ENCODE data around the gene PTPN13.
A peak's percentile ranks its signal among the peaks of the same experiment; 100 is the strongest.
"Not testable (repeated sequence)": the region's sequence is repeated elsewhere in the genome, so short reads cannot be mapped to it uniquely, and the experiment has no call there.

The PTPN13 gene

GRCh38 chr4:86706923-86707597, 112.9 kb downstream of the PTPN13 start:
- no peaks in the 10 kb centered on the region for H3K36me3 ChIP-seq
- H3K4me2 ChIP-seq = no peak overlapping the region
- no peak overlapping the region for H3K4me3 ChIP-seq
- no peak overlapping the region for H3K9ac ChIP-seq
- no peak for TF ChIP-seq Cebpa-rat (IDR thresholded peaks at IDR 0.05)
- H3K27me3 ChIP-seq = no peaks in the 10 kb centered on the region
- no peaks in the 10 kb centered on the region for H3K4me1 ChIP-seq
- no peak overlapping the region for H3K27ac ChIP-seq
- no peaks in the 10 kb centered on the region for H4K20me1 ChIP-seq
- no peaks in the 10 kb centered on the region for H3K9me3 ChIP-seq (replicated peaks in 1 of 11)

DNA sequence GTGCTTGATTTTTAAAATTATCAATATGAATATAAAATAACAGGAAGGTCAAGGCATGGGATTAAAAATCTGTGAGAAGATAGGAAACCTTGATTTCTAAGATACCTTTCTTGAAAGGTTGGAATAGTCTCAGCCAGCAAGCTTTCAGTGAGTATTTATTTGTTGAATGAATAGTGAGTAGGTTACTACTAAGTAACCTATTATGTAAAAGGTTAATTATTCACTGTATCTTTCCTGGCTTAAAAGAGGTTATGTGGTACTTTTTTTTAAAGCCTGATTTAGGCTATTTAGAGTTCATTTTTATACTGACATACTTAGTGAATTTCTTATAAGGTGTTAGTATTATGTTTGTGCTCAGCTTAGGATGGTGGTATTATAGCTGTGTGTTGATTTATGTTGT, 123.5 kb downstream of the PTPN13 start:
- Histone ChIP-seq H3K27ac (no peak overlapping the region), H3K9me3 (replicated peaks in 1 of 11) (peaks cover 0 to 8% (median 4%) of the 10 kb centered on the region in 11 experiments; a peak in 8 of 22 replicates), H3K4me1 (peaks cover 0 to 9% (median 0%) of the 10 kb centered on the region in 10 experiments; a peak in 3 of 20 replicates), H3K4me3 (no peak overlapping the region), H3K36me3 (no peaks in the 10 kb centered on the region), H3K27me3 (no peaks in the 10 kb centered on the region), H3K9ac (no peak overlapping the region), H3K4me2 (no peak overlapping the region), H4K20me1 (no peaks in the 10 kb centered on the region; a peak in 1 of 22 replicates)
- no peak for TF ChIP-seq Cebpa-rat (IDR thresholded peaks at IDR 0.05)

DNA sequence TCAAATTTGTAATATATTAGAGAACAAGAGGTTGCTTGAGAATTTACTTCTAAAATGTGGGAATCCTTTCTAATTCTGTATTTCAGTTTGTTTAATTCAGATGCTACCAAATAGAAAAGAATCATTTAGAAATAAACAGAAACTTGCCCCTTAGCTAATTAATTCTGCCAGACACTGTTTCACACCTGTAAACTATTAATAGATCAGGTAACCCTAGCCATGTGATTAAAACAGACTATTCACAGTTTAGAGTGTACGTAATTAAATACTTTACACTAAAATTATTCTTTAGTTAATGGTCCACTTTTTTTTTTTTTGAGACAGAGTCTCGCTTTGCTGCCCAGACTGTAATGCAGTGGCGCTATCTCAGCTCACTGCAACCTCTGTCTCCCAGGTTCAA, 124.0 kb downstream of the PTPN13 start:
- no peak overlapping the region for H3K9ac ChIP-seq
- no peaks in the 10 kb centered on the region; a peak in 1 of 22 replicates for H4K20me1 ChIP-seq
- no peaks in the 10 kb centered on the region for H3K27me3 ChIP-seq
- H3K27ac ChIP-seq = no peak overlapping the region
- no peak overlapping the region for H3K4me3 ChIP-seq
- no peaks in the 10 kb centered on the region for H3K36me3 ChIP-seq
- peaks cover 0 to 8% (median 4%) of the 10 kb centered on the region in 11 experiments; a peak in 8 of 22 replicates for H3K9me3 ChIP-seq (replicated peaks in 1 of 11)
- no peak for TF ChIP-seq Cebpa-rat (IDR thresholded peaks at IDR 0.05)
- no peak overlapping the region for H3K4me2 ChIP-seq
- H3K4me1 ChIP-seq = peaks cover 0 to 9% (median 0%) of the 10 kb centered on the region in 10 experiments; a peak in 3 of 20 replicates

GRCh38 chr4:86719149-86719548, 125.0 kb downstream of the PTPN13 start:
- H3K4me3 ChIP-seq; H3K27me3 ChIP-seq; H3K27ac ChIP-seq; H3K9me3 ChIP-seq (replicated peaks in 1 of 11); H4K20me1 ChIP-seq; H3K9ac ChIP-seq; H3K4me2 ChIP-seq; H3K4me1 ChIP-seq; H3K36me3 ChIP-seq: not testable (repeated sequence)

DNA sequence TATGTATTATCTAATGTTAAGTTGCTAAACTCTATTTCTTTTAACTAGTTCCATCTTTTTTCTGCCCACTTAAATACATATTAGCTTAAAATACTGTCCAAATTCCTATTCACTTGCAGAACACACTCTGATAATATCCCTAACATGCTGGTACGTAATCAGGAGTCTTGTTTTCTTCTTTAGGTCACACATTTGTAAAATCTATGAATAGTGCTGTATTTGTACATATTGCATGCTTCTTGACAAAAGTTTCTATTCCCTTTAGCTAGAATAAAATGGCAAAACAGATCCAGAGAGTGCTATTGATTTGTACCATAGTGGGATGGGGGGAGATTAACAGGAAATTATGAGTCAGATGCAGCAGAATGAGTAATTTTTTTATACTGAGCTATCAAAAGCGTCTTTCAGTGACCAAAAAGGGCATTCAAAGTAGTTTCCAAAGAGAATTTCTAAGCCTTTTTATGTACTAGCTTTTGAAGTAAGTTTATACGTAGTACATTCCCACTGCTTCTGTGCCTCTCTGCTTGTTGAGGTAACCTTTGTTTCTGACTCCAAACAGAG, 126.5 kb downstream of the PTPN13 start:
- Histone ChIP-seq H3K9me3 (replicated peaks in 1 of 11) (peaks cover 0 to 8% (median 4%) of the 10 kb centered on the region in 11 experiments; a peak in 8 of 22 replicates), H3K27ac (no peak overlapping the region), H3K4me1 (peaks cover 0 to 9% (median 0%) of the 10 kb centered on the region in 10 experiments; a peak in 3 of 20 replicates), H3K9ac (no peak overlapping the region), H3K27me3 (no peaks in the 10 kb centered on the region), H3K4me3 (no peak overlapping the region), H3K4me2 (peak overlapping the region in 2 of 11 experiments; percentile 4 to 8; a peak in 1 of 22 replicates), H4K20me1 (no peaks in the 10 kb centered on the region), H3K36me3 (no peaks in the 10 kb centered on the region)
- TF ChIP-seq Cebpa-rat (IDR thresholded peaks at IDR 0.05) = no peak

GRCh38 chr4:86721412-86721811, 127.3 kb downstream of the PTPN13 start:
- Histone ChIP-seq H3K4me2 (no peak overlapping the region), H3K4me3 (no peak overlapping the region), H3K27ac (no peak overlapping the region), H3K9ac (no peak overlapping the region), H4K20me1 (no peaks in the 10 kb centered on the region), H3K36me3 (no peaks in the 10 kb centered on the region), H3K4me1 (peaks cover 0 to 9% (median 0%) of the 10 kb centered on the region in 10 experiments; a peak in 3 of 20 replicates), H3K27me3 (no peaks in the 10 kb centered on the region), H3K9me3 (replicated peaks in 1 of 11) (peaks cover 0 to 8% (median 4%) of the 10 kb centered on the region in 11 experiments; a peak in 8 of 22 replicates)
- no peak for TF ChIP-seq Cebpa-rat (IDR thresholded peaks at IDR 0.05)

GRCh38 chr4:86730310-86730709, 136.2 kb downstream of the PTPN13 start:
- TF ChIP-seq Cebpa-rat (IDR thresholded peaks at IDR 0.05) = no peak
- Histone ChIP-seq H3K9ac (no peak overlapping the region), H3K9me3 (replicated peaks in 1 of 11) (peaks cover 0 to 10% (median 5%) of the 10 kb centered on the region in 11 experiments; a peak in 7 of 22 replicates), H3K27ac (no peak overlapping the region), H3K4me3 (no peak overlapping the region), H3K27me3 (no peaks in the 10 kb centered on the region), H3K36me3 (0 out of 22 replicates have a peak, but pooled peaks cover 0 to 4% (median 0%) of the 10 kb centered on the region in 11 experiments), H3K4me2 (no peak overlapping the region), H4K20me1 (no peaks in the 10 kb centered on the region), H3K4me1 (no peaks in the 10 kb centered on the region)

DNA sequence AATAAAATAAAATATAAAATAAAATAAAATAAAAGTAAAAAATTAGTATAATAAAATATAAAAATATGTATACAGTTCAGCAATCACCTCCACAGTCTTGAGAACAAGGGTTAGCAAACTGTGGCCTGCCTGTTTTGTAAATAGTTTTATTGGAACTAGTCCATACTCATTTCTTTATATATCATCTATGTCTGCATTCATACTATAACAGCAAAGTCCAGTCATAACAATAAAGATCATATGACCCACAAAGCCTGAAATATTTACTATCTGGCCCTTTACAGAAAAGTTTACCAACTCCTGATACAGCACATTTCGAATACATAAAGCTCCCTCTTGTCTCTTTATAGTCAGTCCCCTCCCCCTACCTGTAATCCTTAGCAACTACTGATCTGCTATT, 143.1 kb downstream of the PTPN13 start:
- Histone ChIP-seq H3K36me3 (peaks cover 0 to 11% (median 3%) of the 10 kb centered on the region in 11 experiments; a peak in 4 of 22 replicates), H4K20me1 (no peaks in the 10 kb centered on the region), H3K4me2 (no peak overlapping the region), H3K27ac (no peak overlapping the region), H3K9ac (no peak overlapping the region), H3K4me1 (no peaks in the 10 kb centered on the region), H3K27me3 (no peaks in the 10 kb centered on the region), H3K4me3 (no peak overlapping the region), H3K9me3 (replicated peaks in 1 of 11) (peaks cover 15 to 30% (median 25%) of the 10 kb centered on the region in 11 experiments)
- no peak for TF ChIP-seq Cebpa-rat (IDR thresholded peaks at IDR 0.05)

DNA sequence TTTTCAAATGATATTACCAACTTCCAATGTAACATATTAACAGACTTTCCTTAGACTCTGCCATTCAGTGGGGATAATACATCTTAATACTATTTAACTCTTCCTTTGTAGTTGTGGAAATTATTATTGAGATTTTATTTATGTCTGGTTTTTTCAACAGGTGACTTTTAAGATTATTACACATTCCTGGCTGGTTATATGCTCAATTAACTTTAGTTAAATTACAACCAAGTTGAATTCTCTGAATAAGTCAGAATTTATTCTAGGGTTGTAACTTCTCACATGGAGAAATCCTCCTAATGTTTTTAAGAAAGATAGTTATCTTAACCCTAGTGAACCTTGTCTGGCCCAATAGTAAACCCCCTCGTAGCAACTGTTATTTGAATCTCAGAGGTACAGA, 147.7 kb downstream of the PTPN13 start:
- H4K20me1 ChIP-seq = no peaks in the 10 kb centered on the region
- H3K4me3 ChIP-seq = no peak overlapping the region
- H3K9ac ChIP-seq = no peak overlapping the region
- no peak overlapping the region for H3K27ac ChIP-seq
- peaks cover 15 to 30% (median 25%) of the 10 kb centered on the region in 11 experiments for H3K9me3 ChIP-seq (replicated peaks in 1 of 11)
- H3K27me3 ChIP-seq = no peaks in the 10 kb centered on the region
- no peak for TF ChIP-seq Cebpa-rat (IDR thresholded peaks at IDR 0.05)
- no peaks in the 10 kb centered on the region for H3K4me1 ChIP-seq
- H3K36me3 ChIP-seq = peaks cover 0 to 11% (median 3%) of the 10 kb centered on the region in 11 experiments; a peak in 4 of 22 replicates
- H3K4me2 ChIP-seq = no peak overlapping the region
